ENCODE data around the gene ECHDC3.

GRCh38 chr10:11702264-11702663 lies 39.9 kb upstream of the ECHDC3 start:
- TF ChIP-seq CTCF (IDR thresholded peaks at IDR 0.05; ENCODE audit: low read depth, low read length, poor library complexity, severe bottlenecking) (no peak), EZH2phosphoT487 (IDR thresholded peaks at IDR 0.05; ENCODE audit: borderline replicate concordance, low read length) (no peak)
